T follicular helper cell (primary cell): Measurements from ENCODE around the gene MRTFA.
A peak's percentile ranks its signal among the peaks of the same experiment; 100 is the strongest.
"Not testable (repeated sequence)": the region's sequence is repeated elsewhere in the genome, so short reads cannot be mapped to it uniquely, and the experiment has no call there.

Experiments used
- DNase-seq: peaks from one replicate; pipeline ENCODE4 v3.0.0-alpha.2; 2020; ENCODE audit warnings: low read depth
- total RNA-seq, 2 experiments: gene quantifications; one replicate each; lab custom pipeline; 2026; lab: John Stamatoyannopoulos, UW

The MRTFA gene
- 33.6 to 109 reads per million in 2 experiments for total RNA-seq

- peak; percentile 99 for DNase-seq
These were observed at the start of gene MRTFA for GRCh38 chr22:40636380-40637182. Gene MRTFA, minus strand, starts transcription at chr22:40636719.

- no peak for DNase-seq
These were observed 48.9 kb upstream of the MRTFA start for GRCh38 chr22:40685406-40685805.

GRCh38 chr22:40684728-40685127 lies 48.2 kb upstream of the MRTFA start:
- no peak for DNase-seq

- no peak for DNase-seq
These were observed 44.9 kb upstream of the MRTFA start for GRCh38 chr22:40681451-40681850.

GRCh38 chr22:40680819-40681183 lies 44.3 kb upstream of the MRTFA start:
- no peak for DNase-seq

GRCh38 chr22:40679964-40680818 lies 43.7 kb upstream of the MRTFA start:
- DNase-seq: no peak

- DNase-seq: no peak
These were observed 42.9 kb upstream of the MRTFA start, which contains the start of gene MCHR1 for GRCh38 chr22:40679249-40679963. Gene MCHR1, plus strand, starts transcription at chr22:40679484. Its CDS starts 169 bp downstream, at chr22:40679653.

GRCh38 chr22:40678493-40679248 lies 42.2 kb upstream of the MRTFA start:
- DNase-seq: no peak

- DNase-seq: no peak
These were observed 40.1 kb upstream of the MRTFA start for GRCh38 chr22:40676644-40677043.

GRCh38 chr22:40676166-40676565 lies 39.6 kb upstream of the MRTFA start:
- not testable (repeated sequence) for DNase-seq

GRCh38 chr22:40674274-40674673 lies 37.8 kb upstream of the MRTFA start:
- DNase-seq: no peak

- DNase-seq: no peak
These were observed 36.5 kb upstream of the MRTFA start for GRCh38 chr22:40673017-40673416.

GRCh38 chr22:40671796-40672360 lies 35.4 kb upstream of the MRTFA start:
- no peak for DNase-seq

GRCh38 chr22:40671369-40671768 lies 34.9 kb upstream of the MRTFA start:
- DNase-seq: no peak

- no peak for DNase-seq
These were observed 33.5 kb upstream of the MRTFA start for GRCh38 chr22:40670058-40670457.

- DNase-seq: no peak
These were observed 32.3 kb upstream of the MRTFA start for GRCh38 chr22:40668611-40669411.

- no peak for DNase-seq
These were observed 29.8 kb upstream of the MRTFA start for GRCh38 chr22:40666151-40666848.

GRCh38 chr22:40665312-40665711 lies 28.8 kb upstream of the MRTFA start:
- no peak for DNase-seq

GRCh38 chr22:40661671-40662070 lies 25.2 kb upstream of the MRTFA start:
- no peak for DNase-seq

GRCh38 chr22:40660730-40661129 lies 24.2 kb upstream of the MRTFA start:
- DNase-seq: no peak
